ENCODE measurements around the gene METTL8.
A peak's percentile ranks its signal among the peaks of the same experiment; 100 is the strongest.
"Not testable (repeated sequence)": the region's sequence is repeated elsewhere in the genome, so short reads cannot be mapped to it uniquely, and the experiment has no call there.

METTL8 gene

DNA sequence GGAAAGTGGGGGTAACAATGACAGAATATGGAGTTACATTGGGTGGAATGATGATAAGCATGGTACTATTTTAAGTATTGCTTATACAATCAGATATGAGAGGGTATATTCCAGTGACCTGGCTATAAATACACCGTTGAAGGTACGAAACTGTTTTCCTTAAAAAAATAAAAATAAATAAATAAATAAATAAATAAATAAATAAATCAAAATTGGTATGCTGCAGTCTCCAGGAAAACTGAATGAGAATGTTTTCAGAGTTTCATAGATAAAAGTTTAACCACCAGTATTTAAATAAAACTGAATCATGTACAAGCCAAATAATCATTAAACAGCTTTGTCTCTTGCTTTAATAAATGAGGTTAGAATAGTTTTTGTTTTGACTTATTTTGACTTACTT is 71.4 kb downstream of the METTL8 start:
- no peak for FAIRE-seq
- DNase-seq (ENCODE audit: insufficient read length, low spot score), result no peak
- TF ChIP-seq TAF1 (IDR thresholded peaks at IDR 0.05; ENCODE audit: low read depth, low read length), result no peak
- no peak for TF ChIP-seq SPI1 (IDR thresholded peaks at IDR 0.05; ENCODE audit: low read depth, low read length)
- no peak for TF ChIP-seq POU2F2 (IDR thresholded peaks at IDR 0.05; ENCODE audit: low read depth, low read length)
- TF ChIP-seq PAX5 (IDR thresholded peaks at IDR 0.05; ENCODE audit: insufficient read depth, low read length, severe bottlenecking), result no peak
- TF ChIP-seq POLR2AphosphoS5 (IDR thresholded peaks at IDR 0.05; ENCODE audit: low read depth, low read length), result no peak
- no peak for TF ChIP-seq POLR2A (IDR thresholded peaks at IDR 0.05; ENCODE audit: low read depth, low read length)

DNA sequence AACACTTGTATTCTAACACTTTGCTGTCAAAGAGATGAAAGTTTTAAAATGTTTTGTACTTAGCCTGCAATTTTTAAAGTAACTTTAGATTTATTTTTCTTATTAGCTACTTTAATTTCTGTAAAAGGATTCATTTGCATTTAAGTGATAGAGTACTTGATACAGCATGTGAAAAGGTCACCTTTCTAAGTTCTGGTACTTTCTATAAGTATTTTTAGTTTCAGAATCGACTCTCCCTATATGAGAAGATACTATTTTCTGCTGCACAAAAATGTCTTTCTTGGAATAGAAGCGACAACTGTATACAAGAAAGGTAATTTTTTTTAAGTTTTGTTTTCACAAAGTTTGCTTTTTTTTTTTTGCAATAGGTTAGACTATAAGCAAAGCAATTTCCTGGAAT is 72.9 kb downstream of the METTL8 start:
- TF ChIP-seq TAF1 (IDR thresholded peaks at IDR 0.05; ENCODE audit: low read depth, low read length), result no peak
- TF ChIP-seq POU2F2 (IDR thresholded peaks at IDR 0.05; ENCODE audit: low read depth, low read length), result no peak
- no peak for TF ChIP-seq POLR2AphosphoS5 (IDR thresholded peaks at IDR 0.05; ENCODE audit: low read depth, low read length)
- no peak for TF ChIP-seq SPI1 (IDR thresholded peaks at IDR 0.05; ENCODE audit: low read depth, low read length)
- TF ChIP-seq PAX5 (IDR thresholded peaks at IDR 0.05; ENCODE audit: insufficient read depth, low read length, severe bottlenecking), result no peak
- TF ChIP-seq POLR2A (IDR thresholded peaks at IDR 0.05; ENCODE audit: low read depth, low read length), result no peak
- FAIRE-seq, result no peak
- DNase-seq (ENCODE audit: insufficient read length, low spot score), result no peak

DNA sequence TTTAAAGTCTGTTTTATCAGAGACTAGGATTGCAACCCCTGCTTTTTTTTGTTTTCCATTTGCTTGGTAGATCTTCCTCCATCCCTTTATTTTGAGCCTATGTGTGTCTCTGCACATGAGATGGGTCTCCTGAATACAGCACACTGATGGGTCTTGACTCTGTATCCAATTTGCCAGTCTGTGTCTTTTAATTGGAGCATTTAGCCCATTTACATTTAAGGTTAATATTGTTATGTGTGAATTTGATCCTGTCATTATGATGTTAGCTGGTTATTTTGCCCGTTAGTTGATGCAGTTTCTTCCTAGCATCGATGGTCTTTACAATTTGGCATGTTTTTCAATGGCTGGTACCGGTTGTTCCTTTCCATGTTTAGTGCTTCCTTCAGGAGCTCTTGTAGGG is 80.0 kb downstream of the METTL8 start:
- DNase-seq (ENCODE audit: insufficient read length, low spot score); FAIRE-seq: not testable (repeated sequence)

DNA sequence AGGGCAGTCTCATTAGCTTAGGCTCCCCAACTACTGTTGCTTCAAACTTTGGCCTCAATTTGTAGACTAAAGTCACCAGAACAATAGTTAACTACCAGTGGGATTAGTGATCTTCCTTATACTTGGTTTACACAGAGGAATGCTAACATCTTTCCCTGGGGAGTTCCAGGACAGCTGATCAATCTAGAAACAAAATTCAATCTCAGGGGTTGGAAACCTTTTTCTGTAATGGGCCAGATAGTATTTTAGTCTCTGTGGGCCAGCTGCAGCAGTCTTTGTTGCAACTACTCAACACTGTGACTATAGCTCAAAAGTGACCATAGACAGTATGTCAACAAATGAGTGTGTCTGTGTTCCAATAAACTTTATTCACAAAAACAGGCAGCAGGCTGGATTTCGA is 85.7 kb downstream of the METTL8 start:
- FAIRE-seq, result no peak
- TF ChIP-seq POLR2AphosphoS5 (IDR thresholded peaks at IDR 0.05; ENCODE audit: low read depth, low read length) (no peak), SPI1 (IDR thresholded peaks at IDR 0.05; ENCODE audit: low read depth, low read length) (no peak), POU2F2 (IDR thresholded peaks at IDR 0.05; ENCODE audit: low read depth, low read length) (no peak), PAX5 (IDR thresholded peaks at IDR 0.05; ENCODE audit: insufficient read depth, low read length, severe bottlenecking) (no peak), TAF1 (IDR thresholded peaks at IDR 0.05; ENCODE audit: low read depth, low read length) (no peak), POLR2A (IDR thresholded peaks at IDR 0.05; ENCODE audit: low read depth, low read length) (no peak)
- DNase-seq (ENCODE audit: insufficient read length, low spot score), result no peak

DNA sequence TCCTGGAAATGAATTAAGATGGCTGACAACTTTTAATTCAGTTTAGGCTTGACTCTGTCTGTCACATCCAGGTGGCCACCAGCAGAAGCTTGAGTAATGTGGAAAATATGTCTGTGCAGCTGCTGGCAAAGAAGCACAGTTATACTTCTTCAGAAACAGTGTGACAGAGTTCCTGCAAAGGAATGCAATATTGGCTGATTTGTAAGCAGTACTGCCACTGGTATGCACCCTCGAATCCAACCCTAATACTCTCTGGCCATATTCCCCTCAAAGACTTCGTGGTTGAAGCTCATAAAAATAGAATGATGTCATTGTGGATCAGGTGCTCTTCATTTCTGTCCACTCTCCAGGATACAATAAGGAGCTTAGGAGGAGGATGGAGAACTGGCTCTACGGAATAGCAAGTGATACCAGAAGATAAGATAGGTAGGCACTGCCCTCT is 86.2 kb downstream of the METTL8 start:
- FAIRE-seq (no peak), DNase-seq (ENCODE audit: insufficient read length, low spot score) (no peak)
- TF ChIP-seq POLR2A (IDR thresholded peaks at IDR 0.05; ENCODE audit: low read depth, low read length) (no peak), TAF1 (IDR thresholded peaks at IDR 0.05; ENCODE audit: low read depth, low read length) (no peak), SPI1 (IDR thresholded peaks at IDR 0.05; ENCODE audit: low read depth, low read length) (no peak), POLR2AphosphoS5 (IDR thresholded peaks at IDR 0.05; ENCODE audit: low read depth, low read length) (no peak), POU2F2 (IDR thresholded peaks at IDR 0.05; ENCODE audit: low read depth, low read length) (no peak), PAX5 (IDR thresholded peaks at IDR 0.05; ENCODE audit: insufficient read depth, low read length, severe bottlenecking) (no peak)

DNA sequence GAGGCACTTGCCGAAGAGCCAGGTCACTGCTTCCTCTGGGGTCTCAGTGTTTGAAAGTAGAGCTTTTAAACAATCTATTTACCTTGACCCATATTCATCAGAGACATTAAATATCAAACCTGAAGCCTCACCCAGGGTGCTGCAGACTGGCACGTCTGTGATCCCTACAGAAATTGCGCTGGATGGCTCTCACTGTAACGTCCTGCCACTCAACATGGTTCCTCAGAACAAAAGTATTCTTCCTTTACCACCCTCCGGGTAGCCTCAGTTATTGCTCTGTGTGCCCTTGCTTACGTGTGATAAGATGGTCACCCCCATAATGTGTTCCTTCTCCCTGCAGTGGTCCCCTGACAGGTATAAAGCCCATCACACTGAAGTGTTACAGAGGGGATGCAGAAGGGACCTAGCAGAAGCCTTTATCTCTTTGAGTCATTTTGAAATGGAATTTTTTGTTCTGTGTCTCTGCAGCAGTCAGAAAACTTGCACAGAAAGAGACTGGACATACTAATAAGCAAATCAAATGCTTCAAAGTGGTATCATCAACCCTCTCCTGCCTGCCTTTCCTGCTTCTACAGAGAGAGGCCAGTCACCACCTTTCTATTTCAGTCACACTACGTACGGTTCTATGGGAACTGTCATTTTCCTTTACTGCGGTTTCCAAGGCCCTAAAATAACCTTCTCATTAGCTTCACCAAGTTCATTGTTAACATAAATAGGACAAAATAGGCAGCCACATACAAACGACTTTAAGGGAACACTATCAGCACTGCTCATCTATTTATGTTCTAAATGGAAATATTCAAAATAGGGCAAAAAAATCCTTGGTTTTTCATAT is 86.8 kb downstream of the METTL8 start:
- no peak for TF ChIP-seq PAX5 (IDR thresholded peaks at IDR 0.05; ENCODE audit: insufficient read depth, low read length, severe bottlenecking)
- no peak for TF ChIP-seq POLR2AphosphoS5 (IDR thresholded peaks at IDR 0.05; ENCODE audit: low read depth, low read length)
- TF ChIP-seq POLR2A (IDR thresholded peaks at IDR 0.05; ENCODE audit: low read depth, low read length), result no peak
- no peak for TF ChIP-seq SPI1 (IDR thresholded peaks at IDR 0.05; ENCODE audit: low read depth, low read length)
- TF ChIP-seq TAF1 (IDR thresholded peaks at IDR 0.05; ENCODE audit: low read depth, low read length), result no peak
- TF ChIP-seq POU2F2 (IDR thresholded peaks at IDR 0.05; ENCODE audit: low read depth, low read length), result no peak
- no peak for DNase-seq (ENCODE audit: insufficient read length, low spot score)
- peak; percentile 85 for FAIRE-seq

DNA sequence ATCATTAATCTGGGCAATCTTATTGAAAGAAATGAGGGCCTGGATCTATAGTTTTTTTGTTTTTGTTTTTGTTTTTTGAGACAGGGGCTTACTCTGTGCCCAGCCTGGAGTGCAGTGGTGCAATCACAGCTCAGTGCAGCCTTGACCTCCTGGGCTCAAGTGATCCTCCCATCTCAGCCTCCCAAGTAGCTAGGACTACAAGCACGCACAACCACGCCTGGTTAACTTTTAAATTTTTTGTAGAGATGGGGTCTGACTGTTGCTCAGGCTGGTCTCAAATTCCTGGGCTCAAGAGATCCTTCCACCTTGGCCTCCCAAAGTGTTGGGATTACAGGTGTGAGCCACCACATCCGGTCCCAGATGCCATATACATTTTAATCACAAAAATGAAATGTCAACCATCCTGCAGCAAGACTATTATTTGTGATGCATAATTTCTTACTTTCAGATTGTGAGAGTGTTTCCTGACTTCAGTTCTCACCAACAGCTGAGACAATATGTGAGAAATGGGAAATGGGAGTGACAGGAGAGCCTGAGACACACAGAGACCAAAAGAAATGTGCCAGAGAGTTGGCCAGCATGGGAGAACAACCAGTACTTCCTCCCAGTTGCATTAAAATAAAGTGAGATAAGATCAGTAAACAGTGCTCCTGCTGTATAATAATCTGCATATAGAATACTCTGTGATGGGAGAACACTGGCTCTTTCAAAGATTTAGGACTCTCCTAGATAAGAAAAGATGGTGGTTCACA is 87.6 kb downstream of the METTL8 start:
- TF ChIP-seq POLR2AphosphoS5 (IDR thresholded peaks at IDR 0.05; ENCODE audit: low read depth, low read length) (no peak), SPI1 (IDR thresholded peaks at IDR 0.05; ENCODE audit: low read depth, low read length) (peak; percentile 42)
- FAIRE-seq, result no peak
- no peak for DNase-seq (ENCODE audit: insufficient read length, low spot score)

DNA sequence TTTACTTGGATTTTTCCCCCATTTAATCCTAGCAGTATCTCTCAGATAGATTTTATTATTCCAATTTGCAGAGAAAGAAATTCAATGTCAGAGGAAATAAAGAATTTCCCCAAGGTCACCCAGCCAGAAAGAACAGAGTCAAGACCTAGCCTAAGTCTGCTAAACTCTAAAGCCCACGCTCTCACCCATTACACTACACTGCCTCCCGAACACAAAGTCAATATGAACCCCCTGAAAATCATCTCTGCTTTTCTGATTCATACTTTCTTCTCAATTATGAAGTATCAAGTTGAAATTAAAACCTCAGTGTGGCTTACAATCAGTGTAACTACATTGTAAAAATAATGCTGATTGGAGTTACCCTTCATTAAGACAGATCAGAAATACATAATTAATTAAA is 89.6 kb downstream of the METTL8 start:
- FAIRE-seq, result no peak
- no peak for DNase-seq (ENCODE audit: insufficient read length, low spot score)
- TF ChIP-seq TAF1 (IDR thresholded peaks at IDR 0.05; ENCODE audit: low read depth, low read length) (no peak), POU2F2 (IDR thresholded peaks at IDR 0.05; ENCODE audit: low read depth, low read length) (no peak), POLR2A (IDR thresholded peaks at IDR 0.05; ENCODE audit: low read depth, low read length) (no peak), POLR2AphosphoS5 (IDR thresholded peaks at IDR 0.05; ENCODE audit: low read depth, low read length) (no peak), SPI1 (IDR thresholded peaks at IDR 0.05; ENCODE audit: low read depth, low read length) (no peak), PAX5 (IDR thresholded peaks at IDR 0.05; ENCODE audit: insufficient read depth, low read length, severe bottlenecking) (no peak)

DNA sequence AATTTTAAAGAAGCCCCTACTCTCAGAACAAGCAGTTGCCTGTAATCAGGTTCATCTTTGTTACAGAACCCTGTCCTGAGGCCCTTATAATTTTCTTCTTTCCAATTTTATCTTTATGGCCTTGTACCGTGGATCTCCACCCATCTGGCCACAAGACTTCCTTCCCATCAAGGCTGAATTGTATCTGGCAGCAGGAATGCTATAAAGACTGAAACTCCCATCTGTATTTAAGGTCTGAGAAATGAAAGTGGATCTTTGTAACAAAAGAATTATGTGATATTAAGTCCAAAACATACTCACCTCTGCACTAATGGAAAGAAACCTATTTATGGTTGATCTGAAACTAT is 91.8 kb downstream of the METTL8 start:
- DNase-seq (ENCODE audit: insufficient read length, low spot score), result no peak
- no peak for FAIRE-seq
- TF ChIP-seq PAX5 (IDR thresholded peaks at IDR 0.05; ENCODE audit: insufficient read depth, low read length, severe bottlenecking) (no peak), POLR2A (IDR thresholded peaks at IDR 0.05; ENCODE audit: low read depth, low read length) (no peak), POLR2AphosphoS5 (IDR thresholded peaks at IDR 0.05; ENCODE audit: low read depth, low read length) (no peak), POU2F2 (IDR thresholded peaks at IDR 0.05; ENCODE audit: low read depth, low read length) (no peak), TAF1 (IDR thresholded peaks at IDR 0.05; ENCODE audit: low read depth, low read length) (no peak), SPI1 (IDR thresholded peaks at IDR 0.05; ENCODE audit: low read depth, low read length) (no peak)

Data from GM12891 (cell line).